ENCODE data around the gene TENT5A. TPM values are rescaled to one million over a fixed set of nuclear protein-coding genes. Genes with fewer than 3 reads are reported as not detected.

The TENT5A gene
- total RNA-seq, 4 donors from 2014 or later: 3.9 to 9.9 (median 7.4) TPM

DNA sequence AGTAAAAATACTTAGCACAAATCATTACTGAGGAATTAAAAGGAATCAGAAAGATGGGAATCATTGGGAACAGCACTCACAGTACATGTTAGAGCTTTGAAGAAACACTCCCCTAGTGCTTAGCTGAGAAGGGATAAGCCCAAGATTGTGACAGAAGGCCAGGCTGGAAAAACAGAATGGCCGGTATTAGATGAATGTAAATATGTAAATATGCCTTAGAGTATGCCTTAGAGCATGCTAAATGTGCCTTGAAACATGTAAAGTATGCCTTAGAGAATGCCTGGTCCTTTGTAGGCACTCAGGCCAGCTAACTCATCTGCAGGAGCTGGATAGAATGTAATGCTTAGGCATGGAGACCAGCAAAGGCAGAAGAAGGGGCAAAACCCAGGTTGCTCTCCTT, 10.6 kb upstream of the TENT5A start:
- no peak for TF ChIP-seq POLR2A (IDR thresholded peaks at IDR 0.05)
- no peak for TF ChIP-seq CTCF (IDR thresholded peaks at IDR 0.05)
- Histone ChIP-seq H3K4me3 (no peak overlapping the region), H3K9me3 (no peaks in the 10 kb centered on the region), H3K27me3 (no peaks in the 10 kb centered on the region), H3K4me1 (peaks cover 0 to 24% (median 8%) of the 10 kb centered on the region in 3 donors), H3K36me3 (no peaks in the 10 kb centered on the region), H3K27ac (no peak overlapping the region)
- no peak for DNase-seq
- 85 to 86% methylated on average over 1 of the region's 1 CpG for WGBS, 2 donors
- intact Hi-C loops (cut with DNase I): no loop called here

DNA sequence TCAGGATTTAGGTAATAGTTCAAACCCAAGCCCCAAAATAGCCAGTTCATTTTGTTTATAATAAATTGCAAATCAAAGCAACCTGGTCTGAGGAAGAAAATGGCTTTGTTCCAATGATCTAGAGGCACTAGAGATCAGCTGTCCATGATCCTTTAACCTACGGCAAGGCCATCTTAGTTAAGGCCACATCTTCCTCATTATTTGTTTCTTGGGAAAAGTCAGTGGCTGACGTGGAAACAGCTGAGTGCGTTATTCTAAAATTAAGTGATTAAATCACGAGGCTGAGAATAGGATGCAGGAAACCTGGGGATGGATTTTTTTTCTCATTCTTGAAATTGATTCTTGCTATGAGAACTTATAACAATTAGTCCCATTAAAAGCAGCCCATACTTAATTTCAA, 10.1 kb upstream of the TENT5A start:
- Histone ChIP-seq H3K4me3 (no peak overlapping the region), H3K27ac (no peak overlapping the region), H3K9me3 (no peaks in the 10 kb centered on the region), H3K36me3 (no peaks in the 10 kb centered on the region), H3K4me1 (peaks cover 0 to 24% (median 8%) of the 10 kb centered on the region in 3 donors), H3K27me3 (no peaks in the 10 kb centered on the region)
- DNase-seq: no peak
- TF ChIP-seq POLR2A (IDR thresholded peaks at IDR 0.05) (no peak), CTCF (IDR thresholded peaks at IDR 0.05) (no peak)
- intact Hi-C loops (cut with DNase I): no loop called here
- WGBS, 2 donors: 57 to 80% methylated on average over 4 of the region's 4 CpGs

- Histone ChIP-seq H3K27me3 (no peaks in the 10 kb centered on the region), H3K27ac (no peak overlapping the region), H3K9me3 (no peaks in the 10 kb centered on the region), H3K36me3 (no peaks in the 10 kb centered on the region), H3K4me1 (peaks cover 0 to 20% (median 8%) of the 10 kb centered on the region in 3 donors), H3K4me3 (no peak overlapping the region)
- intact Hi-C loops (cut with DNase I): no loop called here
- DNase-seq: no peak
- no peak for TF ChIP-seq POLR2A (IDR thresholded peaks at IDR 0.05)
- no peak for TF ChIP-seq CTCF (IDR thresholded peaks at IDR 0.05)
Measured at GRCh38 chr6:81762132-81762531, 9.7 kb upstream of the TENT5A start.

GRCh38 chr6:81761197-81761596, 8.7 kb upstream of the TENT5A start:
- H3K27ac ChIP-seq: no peak overlapping the region
- 17 to 20% methylated on average over 1 of the region's 1 CpG for WGBS, 2 donors
- no peak overlapping the region for H3K4me3 ChIP-seq
- peaks cover 0 to 12% (median 8%) of the 10 kb centered on the region in 3 donors for H3K4me1 ChIP-seq
- no peak for TF ChIP-seq CTCF (IDR thresholded peaks at IDR 0.05)
- TF ChIP-seq POLR2A (IDR thresholded peaks at IDR 0.05): no peak
- no peaks in the 10 kb centered on the region for H3K27me3 ChIP-seq
- intact Hi-C loops (cut with DNase I): no loop called here
- no peaks in the 10 kb centered on the region for H3K36me3 ChIP-seq
- DNase-seq: no peak
- H3K9me3 ChIP-seq: no peaks in the 10 kb centered on the region

GRCh38 chr6:81759782-81760181, 7.3 kb upstream of the TENT5A start:
- no peaks in the 10 kb centered on the region for H3K27me3 ChIP-seq
- H3K27ac ChIP-seq: no peak overlapping the region
- TF ChIP-seq CTCF (IDR thresholded peaks at IDR 0.05) (no peak), POLR2A (IDR thresholded peaks at IDR 0.05) (no peak)
- no peaks in the 10 kb centered on the region for H3K9me3 ChIP-seq
- H3K4me1 ChIP-seq: peaks cover 0 to 12% (median 8%) of the 10 kb centered on the region in 3 donors
- H3K36me3 ChIP-seq: no peaks in the 10 kb centered on the region
- intact Hi-C loops (cut with DNase I): no loop called here
- WGBS, 2 donors: 33 to 51% methylated on average over 2 of the region's 2 CpGs
- H3K4me3 ChIP-seq: no peak overlapping the region
- DNase-seq: no peak

All from esophagus squamous epithelium (tissue), 5 donors.